Mesenchymal stem cell (in vitro differentiated cells and primary cell): ENCODE data around the gene LASP1.

Experiments used
- DNase-seq: peaks from one replicate; pipeline ENCODE4 v3.0.0-alpha.2; 2013
- H2AFZ ChIP-seq: one replicate; pipeline ENCODE4 v1.6.1; 2013; ENCODE audit warnings: low read depth, mild to moderate bottlenecking, control low read depth, inconsistent platforms, low read length, moderate library complexity
- H2AK5ac ChIP-seq: 2 replicates; pipeline ENCODE4 v1.6.1; 2013; ENCODE audit warnings: low read length, moderate library complexity, mild to moderate bottlenecking, inconsistent platforms; ENCODE audit not compliant: severe bottlenecking
- H2BK120ac ChIP-seq: one replicate; pipeline ENCODE4 v1.6.1; 2013; ENCODE audit warnings: low read depth, mild to moderate bottlenecking, inconsistent platforms, low read length, moderate library complexity
- H2BK12ac ChIP-seq, 2 experiments: one replicate each; pipeline ENCODE4 v1.6.1; 2013; ENCODE audit warnings: inconsistent platforms in 2 of 2, low read length in 2 of 2, mild to moderate bottlenecking in 2 of 2, moderate library complexity in 2 of 2, control low read depth in 1 of 2
- H2BK15ac ChIP-seq: one replicate; pipeline ENCODE4 v1.6.1; 2013; ENCODE audit warnings: mild to moderate bottlenecking, low read depth, inconsistent platforms; ENCODE audit not compliant: poor library complexity, severe bottlenecking
- H2BK5ac ChIP-seq: 2 replicates; pipeline ENCODE4 v1.6.1; 2013; ENCODE audit warnings: low read depth, mild to moderate bottlenecking, low read length, control low read depth, inconsistent platforms; ENCODE audit not compliant: poor library complexity, severe bottlenecking
- H3K14ac ChIP-seq, 2 experiments: one replicate each; pipeline ENCODE4 v1.6.1; 2013; ENCODE audit warnings: inconsistent platforms in 2 of 2, low read length in 2 of 2, control low read depth in 1 of 2, mild to moderate bottlenecking in 1 of 2, moderate library complexity in 1 of 2
- H3K18ac ChIP-seq, 2 experiments: one replicate each; pipeline ENCODE4 v1.6.1; 2013; ENCODE audit warnings: inconsistent platforms in 2 of 2, low read length in 2 of 2, control low read depth in 1 of 2, low read depth in 1 of 2, mild to moderate bottlenecking in 1 of 2
- H3K23ac ChIP-seq, 2 experiments: one replicate each; pipeline ENCODE4 v1.6.1; 2013; ENCODE audit warnings: inconsistent platforms in 2 of 2, low read length in 2 of 2, mild to moderate bottlenecking in 2 of 2, moderate library complexity in 2 of 2, control low read depth in 1 of 2
- H3K27ac ChIP-seq: 2 replicates; pipeline ENCODE4 v1.5.1; 2013; ENCODE audit warnings: mild to moderate bottlenecking, moderate library complexity, low read length, control low read depth, inconsistent platforms; ENCODE audit not compliant: poor library complexity, severe bottlenecking
- H3K27me3 ChIP-seq, 2 experiments: 2 replicates each; pipeline versions ENCODE4 v1.6.1 to v1.7.0; 2013; ENCODE audit warnings: low read length in 2 of 2, mild to moderate bottlenecking in 2 of 2, moderate library complexity in 2 of 2, control low read depth in 1 of 2, inconsistent platforms in 1 of 2; ENCODE audit not compliant: control insufficient read depth in 1 of 2, insufficient read depth in 1 of 2
- H3K36me3 ChIP-seq, 2 experiments: 2 replicates each; pipeline versions ENCODE4 v1.6.1 to v1.7.0; 2013; ENCODE audit warnings: low read length in 2 of 2, control low read depth in 1 of 2, inconsistent platforms in 1 of 2, low read depth in 1 of 2, mild to moderate bottlenecking in 1 of 2; ENCODE audit not compliant: insufficient read depth in 2 of 2, control insufficient read depth in 1 of 2
- H3K4ac ChIP-seq, 2 experiments: one replicate each; pipeline ENCODE4 v1.6.1; 2013; ENCODE audit warnings: inconsistent platforms in 2 of 2, low read length in 2 of 2, mild to moderate bottlenecking in 2 of 2, moderate library complexity in 2 of 2, control low read depth in 1 of 2, low read depth in 1 of 2
- H3K4me1 ChIP-seq: 2 replicates; pipeline ENCODE4 v1.6.1; 2013; ENCODE audit warnings: low read depth, low read length, control low read depth; ENCODE audit not compliant: control insufficient read depth, insufficient read depth
- H3K4me2 ChIP-seq: 2 replicates; pipeline ENCODE4 v1.6.1; 2013; ENCODE audit warnings: low read length, mild to moderate bottlenecking, inconsistent platforms; ENCODE audit not compliant: poor library complexity, severe bottlenecking
- H3K4me3 ChIP-seq, 2 experiments: 2 replicates each; pipeline versions ENCODE4 v1.5.1 to v1.7.0; 2013; ENCODE audit warnings: low read length in 2 of 2, mild to moderate bottlenecking in 2 of 2, control low read depth in 1 of 2, low read depth in 1 of 2; ENCODE audit not compliant: insufficient read depth in 1 of 2
- H3K79me1 ChIP-seq: replicated peaks from 2 replicates; pipeline ENCODE4 v1.6.1; 2013; ENCODE audit warnings: mild to moderate bottlenecking, control low read depth, low read length, inconsistent platforms; ENCODE audit not compliant: poor library complexity, severe bottlenecking
- H3K9ac ChIP-seq: 2 replicates; pipeline ENCODE4 v1.7.0; 2013; ENCODE audit warnings: mild to moderate bottlenecking, low read length, moderate library complexity
- H3K9me3 ChIP-seq: 2 replicates; pipeline ENCODE4 v1.7.0; 2013; ENCODE audit warnings: mild to moderate bottlenecking, low read length; ENCODE audit not compliant: control insufficient read depth
- H4K8ac ChIP-seq: one replicate; pipeline ENCODE4 v1.6.1; 2013; ENCODE audit warnings: inconsistent platforms, mild to moderate bottlenecking, low read length, moderate library complexity
- H4K91ac ChIP-seq: one replicate; pipeline ENCODE4 v1.6.1; 2013; ENCODE audit warnings: mild to moderate bottlenecking, low read length, inconsistent platforms
- WGBS: methylation state at CpG from one replicate; pipeline ENCODE4 v1.1.7; 2013; ENCODE audit warnings: mixed read lengths; 5-methylcytosine and 5-hydroxymethylcytosine counted together

LASP1 gene

DNA sequence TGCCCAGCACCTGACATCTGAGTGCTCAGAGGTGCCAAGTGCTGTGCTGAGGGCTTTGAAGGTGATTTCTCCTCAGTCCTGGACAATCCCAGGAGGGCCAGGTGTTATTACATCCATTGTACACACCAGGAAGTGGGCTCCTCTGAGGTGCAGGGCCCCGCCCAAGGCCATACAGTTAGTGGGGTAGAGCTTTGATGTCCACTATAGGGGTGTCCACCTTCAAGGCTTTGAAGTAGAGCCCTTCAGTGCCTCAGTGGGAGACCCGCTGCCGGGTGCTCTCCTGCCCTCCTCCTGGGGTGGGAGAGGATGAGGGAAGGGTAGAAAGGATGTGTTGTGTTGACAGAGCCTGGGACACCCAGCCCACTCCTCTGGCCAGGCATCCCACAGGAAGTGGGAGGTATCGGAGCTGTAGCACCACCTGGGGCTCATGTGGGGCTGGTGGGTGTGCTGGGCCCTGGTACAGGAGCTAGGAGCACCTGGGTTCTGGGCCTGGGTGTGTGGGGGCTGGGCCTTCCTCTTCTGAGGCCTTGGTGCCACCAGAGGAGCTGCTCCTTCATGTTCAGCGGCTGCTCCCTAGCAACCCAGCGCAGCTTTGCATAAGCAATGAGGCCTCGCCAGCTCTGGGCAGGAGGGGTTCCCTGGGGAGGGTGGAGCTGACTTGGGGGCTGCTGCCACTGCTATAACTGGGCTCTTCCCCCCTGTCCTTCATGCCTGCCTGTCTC is 7.4 kb downstream of the LASP1 start:
- no peak overlapping the region for H3K18ac ChIP-seq

DNA sequence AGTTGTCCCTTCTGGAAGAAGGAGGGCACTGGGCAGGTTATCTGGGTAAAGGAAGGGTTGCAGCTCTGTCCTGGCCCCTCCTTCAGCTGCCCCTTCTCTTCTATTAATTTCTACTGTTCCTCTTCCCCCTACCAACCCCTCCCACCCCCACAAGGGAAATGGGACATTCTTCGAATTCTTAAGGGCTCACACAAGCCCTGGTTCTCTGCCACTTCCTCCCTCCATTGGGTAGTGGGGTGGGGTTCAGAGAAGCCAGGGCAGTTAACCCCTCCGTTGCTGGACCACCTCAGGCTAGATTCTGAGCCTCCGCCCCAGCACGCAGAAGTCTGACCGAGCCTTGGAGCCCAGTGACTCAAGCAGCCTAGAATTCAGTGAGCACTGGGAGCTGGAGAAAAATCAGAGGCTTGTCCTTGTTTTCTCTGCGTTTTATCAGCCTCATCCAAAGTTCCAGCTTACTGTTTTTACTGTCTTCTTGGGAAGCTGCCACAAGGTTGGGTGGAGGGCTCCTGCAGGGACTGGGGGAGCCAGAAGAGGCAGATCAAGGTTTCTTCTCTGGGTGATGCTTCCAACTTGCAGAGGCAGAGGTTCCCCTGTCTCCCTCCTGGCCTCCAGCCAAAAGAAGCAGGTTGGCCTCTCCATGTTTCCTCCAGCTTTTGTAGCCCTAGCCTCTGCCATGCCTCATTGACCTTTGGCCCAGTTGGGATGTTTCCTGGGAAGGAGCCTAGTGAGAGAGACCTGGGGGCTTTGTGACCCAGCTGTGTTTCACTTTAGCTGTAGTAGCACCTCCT is 10.2 kb downstream of the LASP1 start:
- H3K4ac ChIP-seq = peak overlapping the region; percentile 35 to 68

More for the DNA sequence above, 7.4 kb downstream of the LASP1 start:
- H3K36me3 ChIP-seq = peaks cover 54 to 63% of the 10 kb centered on the region in 2 experiments
- no peak overlapping the region for H3K23ac ChIP-seq
- peaks cover 81% of the 10 kb centered on the region for H3K4me1 ChIP-seq
- H2BK15ac ChIP-seq = no peak overlapping the region
- H2BK120ac ChIP-seq = no peak overlapping the region
- no peak overlapping the region for H4K8ac ChIP-seq
- H4K91ac ChIP-seq = no peak overlapping the region
- no peak overlapping the region for H2AFZ ChIP-seq
- H3K79me1 ChIP-seq = no peaks in the 10 kb centered on the region
- H3K27ac ChIP-seq = peak overlapping the region; percentile 16
- H3K9ac ChIP-seq = peak overlapping the region; percentile 2
- DNase-seq = no peak
- 60% methylated on average over 7 of the region's 7 CpGs for WGBS
- H2BK12ac ChIP-seq = no peak overlapping the region
- H3K27me3 ChIP-seq = no peaks in the 10 kb centered on the region
- H2AK5ac ChIP-seq = peak overlapping the region; percentile 18
- H3K9me3 ChIP-seq = no peaks in the 10 kb centered on the region
- H3K14ac ChIP-seq = no peak overlapping the region
- no peak overlapping the region for H3K4me3 ChIP-seq
- H3K4ac ChIP-seq = no peak overlapping the region
- H2BK5ac ChIP-seq = no peak overlapping the region
- H3K4me2 ChIP-seq = no peak overlapping the region

DNA sequence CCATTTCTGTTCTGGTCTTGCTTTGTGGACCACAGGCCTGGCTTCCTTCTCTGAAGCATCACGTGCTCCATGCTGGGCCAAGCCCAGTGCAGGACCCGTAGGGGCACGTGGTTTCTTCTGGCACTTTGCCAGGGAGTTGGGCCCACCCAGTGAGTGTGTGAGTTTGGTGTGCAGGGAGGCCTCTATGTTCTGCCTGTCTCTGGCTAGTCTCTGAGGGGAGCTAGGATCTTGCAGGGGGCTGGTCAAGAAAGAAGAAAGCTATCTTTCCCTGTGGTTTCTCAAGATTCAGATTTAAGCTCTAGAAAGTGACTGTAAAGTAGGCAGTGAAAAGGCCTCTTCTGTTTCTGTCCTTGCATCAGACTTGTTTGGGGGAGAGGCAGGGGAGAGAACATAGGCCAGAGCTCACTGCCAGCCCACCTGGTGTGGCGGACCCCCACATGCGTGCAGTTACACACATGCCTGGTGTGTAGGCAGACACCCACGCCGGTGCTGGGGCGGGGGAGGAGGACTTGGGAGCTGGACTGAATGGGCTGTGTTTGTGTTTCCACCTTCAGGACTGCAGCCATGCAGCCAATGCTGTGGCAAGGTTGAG is 11.8 kb downstream of the LASP1 start:
- Histone ChIP-seq H3K79me1 (no peaks in the 10 kb centered on the region), H4K91ac (no peak overlapping the region), H2BK120ac (no peak overlapping the region), H3K27ac (peak overlapping the region; percentile 99), H3K27me3 (no peaks in the 10 kb centered on the region), H2BK15ac (peak overlapping the region; percentile 21), H2AK5ac (peak overlapping the region; percentile 51), H3K18ac (peak overlapping the region; percentile 81 to 84), H3K4me1 (peaks cover 79% of the 10 kb centered on the region), H3K9ac (peak overlapping the region; percentile 54), H4K8ac (peak overlapping the region; percentile 73), H3K4me2 (no peak overlapping the region), H3K4me3 (peak overlapping the region in 1 of 2 experiments; percentile 45), H2BK12ac (peak overlapping the region in 1 of 2 experiments; percentile 66), H2BK5ac (peak overlapping the region; percentile 39), H3K4ac (peak overlapping the region in 1 of 2 experiments; percentile 33), H2AFZ (no peak overlapping the region), H3K36me3 (peaks cover 74 to 75% of the 10 kb centered on the region in 2 experiments), H3K14ac (peak overlapping the region in 1 of 2 experiments; percentile 63), H3K9me3 (no peaks in the 10 kb centered on the region), H3K23ac (peak overlapping the region in 1 of 2 experiments; percentile 57)
- peak; percentile 91 for DNase-seq
- WGBS = 39% methylated on average over 8 of the region's 8 CpGs

More for the DNA sequence above, 10.2 kb downstream of the LASP1 start:
- Histone ChIP-seq H3K27me3 (no peaks in the 10 kb centered on the region), H2BK12ac (peak overlapping the region; percentile 86), H3K79me1 (no peaks in the 10 kb centered on the region), H3K4me1 (peaks cover 72% of the 10 kb centered on the region), H4K8ac (peak overlapping the region; percentile 19), H3K9me3 (no peaks in the 10 kb centered on the region), H3K27ac (peak overlapping the region; percentile 99), H3K4me2 (peak overlapping the region; percentile 44), H3K36me3 (peaks cover 65 to 66% of the 10 kb centered on the region in 2 experiments), H3K14ac (peak overlapping the region in 1 of 2 experiments; percentile 28), H2BK15ac (no peak overlapping the region), H3K18ac (peak overlapping the region; percentile 69 to 96), H3K23ac (peak overlapping the region in 1 of 2 experiments; percentile 11), H2BK5ac (peak overlapping the region; percentile 93), H2BK120ac (peak overlapping the region; percentile 77), H3K4me3 (no peak overlapping the region), H3K9ac (peak overlapping the region; percentile 77), H2AFZ (no peak overlapping the region), H2AK5ac (peak overlapping the region; percentile 96), H4K91ac (peak overlapping the region; percentile 52)
- 2% methylated on average over 4 of the region's 6 CpGs for WGBS
- DNase-seq = peak; percentile 66
